Left lung (tissue), 10 donors: Measurements from ENCODE around the gene NDUFA7. TPM values are rescaled to one million over a fixed set of nuclear protein-coding genes. Genes with fewer than 3 reads are reported as not detected.

Experiments used
- ATAC-seq: fragments of 200-7000 bp; cut with Tn5 transposase; one replicate; pipeline ENCODE4 v1.9.1; 2020; ENCODE audit warnings: moderate library complexity
- DNase-seq, 4 donors: peaks; one replicate each; pipeline ENCODE4 v3.0.0-alpha.2; 2013 to 2020
- H3K27ac ChIP-seq, 2 donors: fragments of 200-600 bp; sonication (generic) in 1 of 2; one replicate each; pipeline versions ENCODE4 v1.5.0 to v1.8.0; 2020 to 2021
- H3K27me3 ChIP-seq, 2 donors: fragments of 200-600 bp; sonication (generic) in 1 of 2; one replicate each; pipeline versions ENCODE4 v1.5.0 to v1.8.0; 2020 to 2021
- H3K36me3 ChIP-seq, 2 donors: fragments of 200-600 bp; sonication (generic) in 1 of 2; one replicate each; pipeline versions ENCODE4 v1.5.0 to v1.8.0; 2020 to 2021
- H3K4me1 ChIP-seq, 2 donors: fragments of 200-600 bp; one replicate each; pipeline ENCODE4 v1.8.0; 2021
- H3K4me3 ChIP-seq, 2 donors: fragments of 200-600 bp; sonication (generic) in 1 of 2; one replicate each; pipeline versions ENCODE4 v1.5.0 to v1.8.0; 2020 to 2021; ENCODE audit warnings: mild to moderate bottlenecking in 1 of 2
- H3K9me3 ChIP-seq, 2 donors: fragments of 200-600 bp; sonication (generic) in 1 of 2; one replicate each; pipeline versions ENCODE4 v1.5.0 to v1.8.0; 2020 to 2021
- CTCF ChIP-seq, 2 donors: fragments of 200-600 bp; sonication (generic) in 1 of 2; IDR thresholded peaks; one replicate each; pipeline versions ENCODE4 v1.5.0 to v1.8.0; 2021; ENCODE audit warnings: antibody characterized with exemption in 2 of 2
- intact Hi-C, 2 donors: fragments of 100-400 bp; cut with DNase I; formaldehyde crosslinking; loops; one replicate each; pipeline versions ENCODE4 v1.11.2 to v1.14.2; 2022
- polyA plus RNA-seq, 6 donors: library from polyadenylated mRNA; unstranded; fragments of 120-200 nt; gene quantifications; one replicate each; pipeline ENCODE4 v1.2.1, GENCODE V29; 2013; ENCODE audit not compliant: insufficient read length in 6 of 6
- total RNA-seq, 2 donors: library from RNA; stranded (reverse); fragmentation: NEBNext Ultra II Directional; extraction: Animal tissue kit (Norgen Biotek cat#: 25700); gene quantifications; one replicate each; pipeline ENCODE4 v1.2.1, GENCODE V29; 2021
- donor health status: DM: no; HTN: yes; CAD: no.
- donor health status: DM: no; HTN: no; CAD: no.

Gene NDUFA7
- total and polyA plus RNA-seq, 8 donors: 32.0 to 51.6 (median 38.7) TPM

GRCh38 chr19:8366961-8367326 is 45.8 kb upstream of the NDUFA7 start:
- H3K4me1 ChIP-seq: peaks cover 29 to 60% of the 10 kb centered on the region in 2 donors
- H3K36me3 ChIP-seq: peaks cover 0 to 5% of the 10 kb centered on the region in 2 donors
- no peaks in the 10 kb centered on the region for H3K9me3 ChIP-seq
- DNase-seq (peak in 1 of 4 donors; percentile 66), ATAC-seq (no peak)
- peaks cover 0 to 58% of the 10 kb centered on the region in 2 donors for H3K27me3 ChIP-seq
- intact Hi-C loops: no loop called here
- H3K4me3 ChIP-seq: no peak overlapping the region
- peak overlapping the region in 1 of 2 donors; percentile 41 for H3K27ac ChIP-seq
- no peak for TF ChIP-seq CTCF (IDR thresholded peaks at IDR 0.05)

- intact Hi-C loops: no loop called here
- Histone ChIP-seq H3K27me3 (peaks cover 0 to 60% of the 10 kb centered on the region in 2 donors), H3K9me3 (no peaks in the 10 kb centered on the region), H3K4me1 (peaks cover 33 to 68% of the 10 kb centered on the region in 2 donors), H3K36me3 (peaks cover 0 to under 1% of the 10 kb centered on the region in 2 donors), H3K27ac (peak overlapping the region in 1 of 2 donors; percentile 41), H3K4me3 (peak overlapping the region in 1 of 2 donors; percentile 7)
- DNase-seq (no peak), ATAC-seq (no peak)
- TF ChIP-seq CTCF (IDR thresholded peaks at IDR 0.05): no peak
Measured at GRCh38 chr19:8366121-8366581, 45.0 kb upstream of the NDUFA7 start.

- peak within 1 kb of the TSS; percentile 44 to 78 for H3K27ac ChIP-seq
- intact Hi-C loops: no loop called here
- peaks cover 0 to 60% of the 10 kb centered on the region in 2 donors for H3K27me3 ChIP-seq
- no peaks in the 10 kb centered on the region for H3K9me3 ChIP-seq
- TF ChIP-seq CTCF (IDR thresholded peaks at IDR 0.05): no peak
- peak within 1 kb of the TSS; percentile 25 to 48 for H3K4me3 ChIP-seq
- DNase-seq (peak in 3 of 4 donors; percentile 33 to 84 (median 64)), ATAC-seq (peak; percentile 61)
- H3K4me1 ChIP-seq: peaks cover 33 to 78% of the 10 kb centered on the region in 2 donors
- no peaks in the 10 kb centered on the region for H3K36me3 ChIP-seq
Measured at GRCh38 chr19:8363803-8364771, 42.9 kb upstream of the NDUFA7 start, which contains the start of gene ANGPTL4. ANGPTL4 (plus strand) TSS chr19:8364155; CDS start chr19:8364322, 167 bp downstream.

GRCh38 chr19:8361921-8362793 is 41.0 kb upstream of the NDUFA7 start:
- H3K27ac ChIP-seq: peak overlapping the region; percentile 76 to 78
- no peaks in the 10 kb centered on the region for H3K36me3 ChIP-seq
- no peaks in the 10 kb centered on the region for H3K9me3 ChIP-seq
- ATAC-seq (peak; percentile 82), DNase-seq (peak; percentile 80 to 95 (median 92))
- TF ChIP-seq CTCF (IDR thresholded peaks at IDR 0.05): no peak
- no peak overlapping the region for H3K4me3 ChIP-seq
- H3K4me1 ChIP-seq: peaks cover 26 to 66% of the 10 kb centered on the region in 2 donors
- H3K27me3 ChIP-seq: peaks cover 0 to 53% of the 10 kb centered on the region in 2 donors
- intact Hi-C loops: no loop called here
